WTC11 (cell line): Measurements from ENCODE around the gene MED9.

Experiments used
- ATF2 ChIP-seq: sonication (generic); formaldehyde crosslinking; IDR thresholded peaks from 2 replicates; pipeline ENCODE4 v1.8.1; 2022; ENCODE audit warnings: low read depth, missing genetic modification reagents, borderline replicate concordance
- NR2C2 ChIP-seq: sonication (generic); formaldehyde crosslinking; IDR thresholded peaks from 2 replicates; pipeline ENCODE4 v1.8.0; 2022; ENCODE audit warnings: mild to moderate bottlenecking, missing genetic modification reagents
- SP1 ChIP-seq: sonication (generic); formaldehyde crosslinking; conservative IDR thresholded peaks from 2 replicates; pipeline ENCODE4 v1.8.1; 2022; ENCODE audit warnings: missing genetic modification reagents
- TP53 ChIP-seq: sonication (generic); formaldehyde crosslinking; IDR thresholded peaks from 2 replicates; pipeline ENCODE4 v1.8.1; 2023; ENCODE audit warnings: mild to moderate bottlenecking, missing genetic modification reagents
- ZNF416 ChIP-seq: fragments of 250-450 bp; sonication (Bioruptor Pico); IDR thresholded peaks from 2 replicates; pipeline ENCODE4 v1.9.0; 2021; ENCODE audit warnings: mild to moderate bottlenecking, inconsistent platforms
- TF ChIP-seq, protein P1 (sequence below): fragments of 200-600 bp; IDR thresholded peaks from 2 replicates; pipeline ENCODE4 v1.8.0; 2022; ENCODE audit warnings: antibody characterized with exemption
- TF ChIP-seq, protein P2 (sequence below): fragments of 250-450 bp; sonication (Bioruptor Pico); IDR thresholded peaks from 2 replicates; pipeline ENCODE4 v1.8.0; 2021; ENCODE audit warnings: mild to moderate bottlenecking
- TF ChIP-seq, protein P3 (sequence below): sonication (generic); formaldehyde crosslinking; conservative IDR thresholded peaks from 2 replicates; pipeline ENCODE4 v1.8.1; 2022; ENCODE audit warnings: mild to moderate bottlenecking, missing genetic modification reagents

DNA sequence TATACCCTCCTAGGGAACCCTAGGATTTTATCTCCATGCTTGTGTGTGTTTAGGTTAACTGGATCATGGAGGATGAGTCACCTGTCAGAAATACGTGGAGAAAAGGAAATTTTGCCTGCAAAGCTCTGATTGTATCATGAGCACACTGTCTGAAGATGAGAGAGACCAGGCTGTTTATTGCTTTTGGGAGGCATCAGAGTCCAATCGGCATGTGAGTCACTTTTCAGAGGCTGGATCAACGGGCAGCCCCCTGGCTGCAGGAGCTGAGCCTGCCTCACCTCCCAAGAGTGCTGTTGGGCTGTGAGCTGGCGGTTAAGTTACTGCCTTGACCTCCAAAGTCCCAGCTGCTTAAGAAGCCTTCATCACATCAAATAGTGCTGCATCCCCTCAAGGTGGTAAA, 41.5 kb upstream of the MED9 start:
- no peak for TF ChIP-seq ZNF416 (CRISPR knock-in tag)
- TF ChIP-seq, protein P1, sequence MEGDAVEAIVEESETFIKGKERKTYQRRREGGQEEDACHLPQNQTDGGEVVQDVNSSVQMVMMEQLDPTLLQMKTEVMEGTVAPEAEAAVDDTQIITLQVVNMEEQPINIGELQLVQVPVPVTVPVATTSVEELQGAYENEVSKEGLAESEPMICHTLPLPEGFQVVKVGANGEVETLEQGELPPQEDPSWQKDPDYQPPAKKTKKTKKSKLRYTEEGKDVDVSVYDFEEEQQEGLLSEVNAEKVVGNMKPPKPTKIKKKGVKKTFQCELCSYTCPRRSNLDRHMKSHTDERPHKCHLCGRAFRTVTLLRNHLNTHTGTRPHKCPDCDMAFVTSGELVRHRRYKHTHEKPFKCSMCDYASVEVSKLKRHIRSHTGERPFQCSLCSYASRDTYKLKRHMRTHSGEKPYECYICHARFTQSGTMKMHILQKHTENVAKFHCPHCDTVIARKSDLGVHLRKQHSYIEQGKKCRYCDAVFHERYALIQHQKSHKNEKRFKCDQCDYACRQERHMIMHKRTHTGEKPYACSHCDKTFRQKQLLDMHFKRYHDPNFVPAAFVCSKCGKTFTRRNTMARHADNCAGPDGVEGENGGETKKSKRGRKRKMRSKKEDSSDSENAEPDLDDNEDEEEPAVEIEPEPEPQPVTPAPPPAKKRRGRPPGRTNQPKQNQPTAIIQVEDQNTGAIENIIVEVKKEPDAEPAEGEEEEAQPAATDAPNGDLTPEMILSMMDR, result no peak
- no peak for TF ChIP-seq TP53 (CRISPR knock-in tag)
- no peak for TF ChIP-seq NR2C2 (CRISPR knock-in tag)
- TF ChIP-seq, protein P2, sequence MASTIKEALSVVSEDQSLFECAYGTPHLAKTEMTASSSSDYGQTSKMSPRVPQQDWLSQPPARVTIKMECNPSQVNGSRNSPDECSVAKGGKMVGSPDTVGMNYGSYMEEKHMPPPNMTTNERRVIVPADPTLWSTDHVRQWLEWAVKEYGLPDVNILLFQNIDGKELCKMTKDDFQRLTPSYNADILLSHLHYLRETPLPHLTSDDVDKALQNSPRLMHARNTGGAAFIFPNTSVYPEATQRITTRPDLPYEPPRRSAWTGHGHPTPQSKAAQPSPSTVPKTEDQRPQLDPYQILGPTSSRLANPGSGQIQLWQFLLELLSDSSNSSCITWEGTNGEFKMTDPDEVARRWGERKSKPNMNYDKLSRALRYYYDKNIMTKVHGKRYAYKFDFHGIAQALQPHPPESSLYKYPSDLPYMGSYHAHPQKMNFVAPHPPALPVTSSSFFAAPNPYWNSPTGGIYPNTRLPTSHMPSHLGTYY (CRISPR knock-in tag), result no peak
- TF ChIP-seq, protein P3, sequence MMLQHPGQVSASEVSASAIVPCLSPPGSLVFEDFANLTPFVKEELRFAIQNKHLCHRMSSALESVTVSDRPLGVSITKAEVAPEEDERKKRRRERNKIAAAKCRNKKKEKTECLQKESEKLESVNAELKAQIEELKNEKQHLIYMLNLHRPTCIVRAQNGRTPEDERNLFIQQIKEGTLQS (CRISPR knock-in tag), result no peak
- no peak for TF ChIP-seq ATF2 (CRISPR knock-in tag)
- no peak for TF ChIP-seq SP1
